ENCODE results near the gene HDLBP. TPM values are rescaled to one million over a fixed set of nuclear protein-coding genes. Genes with fewer than 3 reads are reported as not detected.

The HDLBP gene
- 247 to 269 TPM (median 259 TPM) in 5 replicates for total RNA-seq (2022; extraction: Qiagen RNA extraction)

GRCh38 chr2:241315093-241315878, at the start of gene HDLBP:
TSS of gene HDLBP (minus strand) at chr2:241315672. CDS start at chr2:241266869, 48,803 bp downstream.

GRCh38 chr2:241355983-241356870, 40.8 kb upstream of the HDLBP start, which contains the start of gene FARP2:
TSS of gene FARP2 (plus strand) at chr2:241356285. CDS start at chr2:241373108, 16,823 bp downstream.

DNA sequence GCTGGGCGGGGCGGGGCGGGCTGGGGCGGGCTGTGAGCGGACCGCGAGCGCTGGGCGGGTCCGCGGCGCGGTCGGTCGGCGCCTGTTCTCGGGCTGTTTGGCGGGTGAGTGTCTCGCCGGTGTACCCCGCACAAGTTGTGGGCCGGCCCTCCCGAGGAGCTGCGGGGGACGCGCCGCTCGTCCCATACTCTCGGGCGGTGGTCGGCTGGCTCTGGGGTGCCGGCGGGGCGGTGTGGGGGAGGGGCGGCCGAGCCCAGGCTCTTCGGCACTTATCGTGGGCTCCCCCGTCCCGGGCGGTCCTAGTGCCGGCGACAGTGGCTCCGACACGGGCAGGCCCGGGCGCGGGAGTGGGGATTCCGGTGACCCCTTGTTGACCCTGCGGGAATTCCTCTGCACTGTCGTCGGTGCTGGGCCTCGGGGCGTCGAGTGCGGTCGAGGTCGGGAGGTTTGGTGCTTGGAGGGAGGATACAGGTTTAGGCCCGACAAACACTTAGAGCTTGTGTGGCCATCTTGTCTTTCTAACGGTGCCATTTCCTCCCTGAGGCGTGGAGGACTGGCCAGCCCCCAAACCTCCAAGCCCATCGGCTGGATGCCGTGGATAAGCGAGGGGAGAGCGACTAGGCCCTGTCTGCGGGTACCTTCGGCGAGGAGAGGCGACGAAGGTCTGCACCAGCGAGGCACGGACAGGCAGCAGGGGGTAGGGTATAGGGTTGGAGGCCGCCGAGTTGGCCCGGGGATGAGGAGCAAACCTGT, 583 bp upstream of the HDLBP start, which contains the start of gene SEPTIN2:
Gene SEPTIN2 (plus strand): TSS at position 47 of the 753 bp plus-strand sequence. CDS start 8,308 bp downstream, outside the sequence.

GRCh38 chr2:241188361-241189092, 126.9 kb downstream of the HDLBP start, which contains the start of gene ANO7:
TSS of gene ANO7 (plus strand) at chr2:241188677. CDS start at chr2:241190064, 1,387 bp downstream.

Other genes with a start within 250 kb of the HDLBP start
- 22.4 to 30.4 TPM (median 25.2 TPM) in 5 replicates for gene MTERF4, start 213.4 kb downstream of the HDLBP start, total RNA-seq (2022; extraction: Qiagen RNA extraction)
- 6.5 to 10.6 TPM (median 8.1 TPM) in 5 replicates for gene PASK, start 166.2 kb downstream of the HDLBP start, total RNA-seq (2022; extraction: Qiagen RNA extraction)
- 56.3 to 73.9 TPM (median 60.0 TPM) in 5 replicates for gene PPP1R7, start 165.2 kb downstream of the HDLBP start, total RNA-seq (2022; extraction: Qiagen RNA extraction)
- 1.5 to 2.6 TPM (median 2.5 TPM) in 5 replicates for gene ANO7, start 127.0 kb downstream of the HDLBP start, total RNA-seq (2022; extraction: Qiagen RNA extraction)
- 238 to 297 TPM (median 262 TPM) in 5 replicates for gene SEPTIN2, start 253 bp upstream of the HDLBP start, total RNA-seq (2022; extraction: Qiagen RNA extraction)
- gene FARP2, start 40.6 kb upstream of the HDLBP start, total RNA-seq (2022; extraction: Qiagen RNA extraction) = 23.9 to 32.8 TPM (median 30.8 TPM) in 5 replicates
- gene STK25, start 192.9 kb upstream of the HDLBP start, total RNA-seq (2022; extraction: Qiagen RNA extraction) = 91.2 to 122 TPM (median 115 TPM) in 5 replicates
- 24.8 to 38.6 TPM (median 35.9 TPM) in 5 replicates for gene BOK, start 243.1 kb upstream of the HDLBP start, total RNA-seq (2022; extraction: Qiagen RNA extraction)